Osteoblast (primary cell): ENCODE measurements around the gene NOD1. TPM values are rescaled to one million over a fixed set of nuclear protein-coding genes. Genes with fewer than 3 reads are reported as not detected.
A peak's percentile ranks its signal among the peaks of the same experiment; 100 is the strongest.
"Not testable (repeated sequence)": the region's sequence is repeated elsewhere in the genome, so short reads cannot be mapped to it uniquely, and the experiment has no call there.

Experiments
- DNase-seq: peaks from one replicate; pipeline ENCODE4 v3.0.0; 2011; ENCODE audit warnings: low spot score, mixed read lengths; ENCODE audit not compliant: insufficient read length; ENCODE audit errors: missing footprints
- H2AFZ ChIP-seq: 2 replicates; pipeline ENCODE4 v1.6.0; 2011; ENCODE audit warnings: mild to moderate bottlenecking, low read length
- H3K27ac ChIP-seq: 2 replicates; pipeline ENCODE4 v1.5.1; 2011; ENCODE audit warnings: mild to moderate bottlenecking, low read depth, low read length, moderate library complexity
- H3K27me3 ChIP-seq: 2 replicates; pipeline ENCODE4 v1.6.0; 2012; ENCODE audit warnings: mild to moderate bottlenecking, control low read depth, inconsistent platforms, low read length, moderate library complexity; ENCODE audit not compliant: insufficient read depth
- H3K36me3 ChIP-seq: 2 replicates; pipeline ENCODE4 v1.5.1; 2011; ENCODE audit warnings: mild to moderate bottlenecking, low read length, control low read depth, moderate library complexity; ENCODE audit not compliant: insufficient read depth
- H3K4me1 ChIP-seq: 2 replicates; pipeline ENCODE4 v1.5.1; 2011; ENCODE audit warnings: mild to moderate bottlenecking, low read length, control low read depth, moderate library complexity; ENCODE audit not compliant: insufficient read depth
- H3K4me2 ChIP-seq: 2 replicates; pipeline ENCODE4 v1.6.0; 2011; ENCODE audit warnings: mild to moderate bottlenecking, low read length; ENCODE audit not compliant: insufficient read depth
- H3K4me3 ChIP-seq: fragments of 200-600 bp; sonication (generic); 3 replicates; pipeline ENCODE4 v1.5.1; 2012; ENCODE audit warnings: mild to moderate bottlenecking, low read length, inconsistent platforms; ENCODE audit not compliant: insufficient read depth
- H3K79me2 ChIP-seq: 2 replicates; pipeline ENCODE4 v1.6.0; 2012; ENCODE audit warnings: mild to moderate bottlenecking, low read length, control low read depth, inconsistent platforms; ENCODE audit not compliant: insufficient read depth
- H3K9me3 ChIP-seq: 2 replicates; pipeline ENCODE4 v1.5.1; 2011; ENCODE audit warnings: low read depth, low read length, control low read depth
- H4K20me1 ChIP-seq: 2 replicates; pipeline ENCODE4 v1.6.0; 2012; ENCODE audit warnings: mild to moderate bottlenecking, low read length, control low read depth; ENCODE audit not compliant: insufficient read depth
- CTCF ChIP-seq: IDR thresholded peaks from 2 replicates; pipeline ENCODE4 v1.5.1; 2011; ENCODE audit warnings: mild to moderate bottlenecking, low read depth, low read length, moderate library complexity; ENCODE audit errors: extremely low read depth
- total RNA-seq: library from RNA; depleted of rRNA; stranded (reverse); fragments of >200 nt; gene quantifications from 2 replicates; pipeline ENCODE4 v1.2.3, GENCODE V29; 2012

The NOD1 gene
- total RNA-seq, 1 donor: 7.6 TPM

DNA sequence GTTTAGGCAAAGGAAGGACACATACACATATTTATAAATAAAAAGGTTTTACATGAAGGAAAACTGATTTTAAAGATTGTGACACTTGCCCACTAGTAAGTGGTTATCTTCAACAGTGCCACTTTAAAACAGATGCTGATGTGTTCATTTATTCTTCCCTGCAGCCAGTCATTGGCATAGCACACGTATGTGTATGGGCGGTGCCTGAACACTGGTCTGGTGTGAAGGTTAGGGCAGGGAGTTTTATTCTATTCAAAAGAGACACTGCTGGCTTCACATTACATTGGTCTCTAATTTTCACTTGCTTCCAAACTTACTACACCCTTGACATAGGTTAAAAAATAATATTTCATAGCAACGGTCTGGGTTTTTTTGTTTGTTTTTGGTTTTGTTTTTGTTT lies 57.9 kb downstream of the NOD1 start:
- no peak overlapping the region for H3K4me2 ChIP-seq
- TF ChIP-seq CTCF: no peak
- H3K27ac ChIP-seq: no peak overlapping the region
- no peak overlapping the region for H3K4me3 ChIP-seq
- H2AFZ ChIP-seq: no peak overlapping the region
- no peaks in the 10 kb centered on the region for H3K79me2 ChIP-seq
- H4K20me1 ChIP-seq: no peaks in the 10 kb centered on the region
- H3K27me3 ChIP-seq: no peaks in the 10 kb centered on the region
- no peaks in the 10 kb centered on the region for H3K36me3 ChIP-seq
- no peaks in the 10 kb centered on the region for H3K9me3 ChIP-seq
- no peaks in the 10 kb centered on the region for H3K4me1 ChIP-seq
- no peak for DNase-seq

- H2AFZ ChIP-seq, H3K79me2 ChIP-seq, H3K36me3 ChIP-seq, H3K4me2 ChIP-seq, H3K9me3 ChIP-seq, H3K27me3 ChIP-seq, H4K20me1 ChIP-seq, DNase-seq, H3K27ac ChIP-seq, H3K4me3 ChIP-seq, H3K4me1 ChIP-seq: not testable (repeated sequence)
Measured at GRCh38 chr7:30420080-30420479, 58.5 kb downstream of the NOD1 start.

DNA sequence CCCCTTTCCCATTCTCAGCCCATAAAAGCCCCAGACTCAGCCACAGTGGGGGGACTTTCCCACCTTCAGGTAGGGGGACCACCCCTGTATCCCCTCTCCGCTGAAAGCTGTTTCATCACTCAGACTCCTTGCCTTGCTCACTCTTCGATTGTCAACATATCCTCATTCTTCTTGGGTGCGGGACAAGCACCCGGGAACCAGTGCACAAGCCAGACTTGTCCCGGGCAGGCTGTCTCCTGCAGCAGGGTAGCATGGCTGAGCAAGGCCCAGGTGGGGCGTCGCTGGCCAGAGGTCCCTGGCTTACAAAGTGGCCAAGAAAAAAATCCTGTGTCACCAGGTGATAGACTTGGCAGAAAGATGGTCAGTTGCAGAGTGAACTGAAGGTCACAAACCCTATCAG lies 64.7 kb downstream of the NOD1 start:
- Histone ChIP-seq H2AFZ (no peak overlapping the region), H4K20me1 (no peaks in the 10 kb centered on the region), H3K27ac (no peak overlapping the region), H3K4me3 (no peak overlapping the region), H3K79me2 (no peaks in the 10 kb centered on the region), H3K9me3 (no peaks in the 10 kb centered on the region), H3K27me3 (no peaks in the 10 kb centered on the region), H3K4me1 (no peaks in the 10 kb centered on the region), H3K4me2 (no peak overlapping the region), H3K36me3 (no peaks in the 10 kb centered on the region)
- no peak for TF ChIP-seq CTCF
- no peak for DNase-seq

GRCh38 chr7:30412782-30413504 lies 65.6 kb downstream of the NOD1 start:
- Histone ChIP-seq H3K27me3 (no peaks in the 10 kb centered on the region), H2AFZ (peak overlapping the region; percentile 39), H4K20me1 (no peaks in the 10 kb centered on the region), H3K27ac (no peak overlapping the region), H3K79me2 (no peaks in the 10 kb centered on the region), H3K4me3 (no peak overlapping the region), H3K36me3 (no peaks in the 10 kb centered on the region), H3K9me3 (no peaks in the 10 kb centered on the region), H3K4me2 (no peak overlapping the region), H3K4me1 (no peaks in the 10 kb centered on the region)
- peak; percentile 70 for TF ChIP-seq CTCF
- DNase-seq: peak; percentile 95
